HG03565 (cell line): Measurements from ENCODE around the gene PPM1A.

Experiments
- ATAC-seq: cut with Tn5 transposase; IDR thresholded peaks from one replicate; pipeline ENCODE4 v1.9.1; 2021; ENCODE audit warnings: mild to moderate bottlenecking, moderate library complexity; ENCODE audit not compliant: unreplicated experiment

The PPM1A gene

DNA sequence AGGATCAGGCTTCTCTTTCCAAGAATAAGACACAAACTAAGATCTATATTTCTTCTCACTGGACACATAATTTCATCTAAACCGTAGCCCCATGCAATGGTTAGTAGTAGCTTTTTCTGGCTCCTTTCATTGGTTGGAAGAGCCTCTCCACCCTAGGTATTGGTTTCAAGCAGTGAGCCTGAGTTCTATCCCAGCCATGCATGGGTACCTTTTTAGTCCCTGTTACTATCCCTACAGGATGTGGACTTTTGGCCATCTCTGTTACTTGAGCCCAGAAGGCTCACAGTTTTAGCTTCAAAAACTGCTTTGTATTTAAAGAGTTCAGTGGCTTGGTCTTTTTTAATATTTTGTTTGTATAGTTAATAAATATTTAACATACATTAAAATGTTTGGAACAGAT, 16.1 kb downstream of the PPM1A start:
- no peak for ATAC-seq

DNA sequence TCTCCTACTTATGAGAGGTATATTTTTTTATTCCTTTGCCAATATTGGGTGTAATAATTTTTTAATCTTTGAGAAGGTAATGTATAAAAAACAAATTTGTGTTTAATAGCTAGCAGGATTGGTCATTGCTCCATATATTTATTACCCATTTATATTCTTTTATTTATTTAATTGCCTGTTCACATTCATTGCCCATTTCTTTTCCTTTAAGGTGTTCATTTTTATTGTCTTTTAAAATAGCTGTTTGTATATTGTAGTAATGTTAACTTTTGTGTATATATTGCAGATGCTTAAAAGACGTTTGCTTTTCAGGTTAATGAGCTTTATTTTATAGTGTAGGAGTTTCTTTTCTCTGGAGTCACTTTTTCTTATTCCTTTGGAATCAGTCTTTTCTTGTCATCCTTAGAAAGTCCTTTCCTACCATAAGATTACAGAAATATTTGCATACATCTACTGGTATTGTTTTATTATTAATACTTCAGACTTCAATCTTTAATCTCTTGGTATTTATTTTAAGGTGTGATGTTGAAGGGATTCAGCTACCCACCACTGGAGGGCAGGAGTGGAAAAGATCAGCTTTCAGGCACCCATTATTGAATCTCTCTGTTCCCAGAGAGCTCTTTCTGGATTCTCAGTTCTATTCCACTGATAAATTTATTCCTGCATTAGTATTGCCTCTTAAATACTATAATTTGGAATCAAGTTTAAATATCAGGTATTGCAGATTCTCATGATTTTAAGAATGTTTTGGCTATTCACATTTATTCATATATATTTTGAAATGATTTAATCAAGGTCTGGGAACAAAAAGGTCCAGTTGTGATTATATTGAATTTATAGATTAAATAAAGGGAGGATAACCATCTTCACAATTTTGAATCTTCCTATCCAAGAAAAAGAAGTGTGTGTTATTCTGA, 17.3 kb downstream of the PPM1A start:
- no peak for ATAC-seq

DNA sequence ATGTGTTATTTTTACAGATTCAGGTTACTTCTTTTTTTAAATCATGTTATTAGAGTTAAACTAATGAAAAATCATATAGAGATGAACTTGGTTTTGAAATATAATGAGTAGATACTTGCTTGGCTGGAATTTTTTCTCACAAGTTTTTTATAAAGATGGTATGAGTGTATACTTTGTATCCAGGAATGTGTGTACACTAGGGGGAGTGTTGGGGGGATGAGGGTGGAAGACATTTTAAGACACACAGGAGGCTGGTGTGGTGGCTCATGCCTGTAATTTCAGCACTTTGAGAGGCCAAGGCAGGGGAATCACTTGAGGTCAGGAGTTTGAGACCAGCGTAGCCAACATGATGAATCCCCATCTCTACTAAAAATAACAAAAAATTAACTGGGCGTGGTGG, 23.2 kb downstream of the PPM1A start:
- ATAC-seq, result no peak

DNA sequence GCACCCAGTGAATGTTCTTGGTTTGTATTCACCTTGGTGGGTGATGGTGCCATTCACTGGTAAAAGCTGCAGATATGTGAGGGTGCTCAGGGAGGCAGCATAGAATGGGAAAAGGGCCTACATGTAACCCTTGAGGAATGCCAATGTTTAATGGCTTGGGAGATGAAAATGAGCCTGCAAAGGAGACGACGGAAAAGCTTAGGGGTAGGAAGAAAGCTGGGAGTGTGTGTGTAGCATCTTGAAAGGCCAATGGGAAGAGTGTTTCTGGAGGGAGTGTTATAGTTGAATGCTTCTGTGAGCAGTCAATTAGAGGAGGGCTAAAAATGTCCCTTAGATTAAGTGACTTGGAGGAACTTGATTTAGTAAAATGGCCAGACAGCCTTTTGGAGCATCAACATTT, 24.9 kb downstream of the PPM1A start:
- no peak for ATAC-seq

DNA sequence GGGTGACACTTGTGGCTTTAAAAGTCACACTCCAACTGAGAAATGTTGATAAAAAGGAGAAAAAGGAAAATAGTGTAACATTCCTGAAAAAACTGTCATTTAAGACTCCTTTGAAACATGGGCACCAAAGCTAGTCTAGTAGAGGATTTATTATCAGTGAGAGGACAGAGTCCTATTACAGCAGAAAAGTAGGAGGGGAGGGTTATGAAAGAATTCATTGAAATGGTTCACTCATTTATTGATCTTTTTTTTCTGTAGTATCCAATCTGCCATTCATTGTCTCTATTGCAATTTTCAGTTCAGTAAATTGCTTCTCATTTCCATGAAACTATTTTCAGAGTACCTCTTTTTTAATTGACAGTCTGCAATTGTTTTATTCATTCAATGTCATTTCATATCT, 25.4 kb downstream of the PPM1A start:
- ATAC-seq, result no peak

DNA sequence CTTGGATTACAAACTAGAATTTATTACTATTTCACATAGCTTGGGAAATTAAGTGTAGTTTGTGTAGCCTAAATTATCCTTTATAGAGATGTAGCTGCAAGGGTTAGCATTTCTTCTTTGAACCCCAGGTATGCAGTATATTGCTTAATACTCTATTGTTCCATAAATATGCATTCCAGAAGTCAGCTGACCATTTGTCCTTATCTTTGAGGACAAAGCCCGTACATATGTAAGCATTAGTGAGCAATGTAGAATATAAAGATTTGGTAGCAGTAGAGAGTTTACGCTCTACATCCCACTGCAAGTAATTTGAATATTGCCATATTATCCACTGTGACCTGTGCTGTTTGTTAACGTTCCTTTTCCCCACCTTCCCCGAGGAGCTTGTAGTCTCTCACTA, 26.9 kb downstream of the PPM1A start:
- ATAC-seq, result no peak

DNA sequence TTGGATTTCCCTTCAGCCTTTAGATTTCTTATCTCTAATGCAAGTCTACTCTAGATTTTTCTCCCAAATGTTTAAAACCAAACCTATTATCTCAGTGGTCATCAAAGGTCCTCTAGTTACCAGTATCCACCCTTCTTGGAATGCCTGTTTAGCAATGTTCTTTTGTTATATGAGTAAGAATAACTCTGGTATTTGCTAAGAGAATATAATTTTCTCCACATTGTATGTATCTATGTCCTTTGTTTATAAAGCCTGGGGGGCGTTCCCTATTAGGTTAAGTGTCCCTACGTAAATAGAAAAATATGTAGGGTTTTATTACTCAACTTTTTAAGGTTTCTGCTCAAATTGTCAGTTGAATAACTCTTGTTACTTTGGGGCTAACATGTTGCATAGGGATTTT, 27.3 kb downstream of the PPM1A start:
- no peak for ATAC-seq

DNA sequence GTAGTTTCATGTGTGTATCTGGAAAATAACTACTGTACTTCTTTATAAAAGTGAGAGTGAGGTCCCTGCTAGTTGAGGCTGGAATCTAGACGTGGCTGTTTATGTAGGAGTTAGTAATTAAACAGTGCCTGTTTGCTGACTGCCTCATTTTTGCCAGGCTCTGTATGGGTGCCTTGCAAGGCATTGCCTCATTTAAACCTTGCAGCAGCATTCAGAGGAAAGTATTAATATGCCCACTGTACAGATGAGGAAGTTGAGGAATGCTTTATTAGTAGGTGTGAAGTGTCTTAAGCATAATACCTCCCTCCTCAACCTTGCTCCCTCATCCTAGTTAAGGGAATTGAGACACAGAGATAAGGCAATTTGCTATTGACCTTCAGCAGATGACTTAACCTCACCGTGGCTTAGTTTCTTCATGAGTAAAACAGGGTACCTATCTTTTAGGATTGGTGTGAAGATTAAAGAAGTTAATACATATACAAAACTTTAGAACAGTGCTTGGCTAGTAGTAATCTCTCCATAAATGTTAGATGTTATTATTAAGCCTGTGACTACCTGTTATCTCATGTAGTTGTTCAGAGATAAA, 28.7 kb downstream of the PPM1A start:
- ATAC-seq, result no peak

DNA sequence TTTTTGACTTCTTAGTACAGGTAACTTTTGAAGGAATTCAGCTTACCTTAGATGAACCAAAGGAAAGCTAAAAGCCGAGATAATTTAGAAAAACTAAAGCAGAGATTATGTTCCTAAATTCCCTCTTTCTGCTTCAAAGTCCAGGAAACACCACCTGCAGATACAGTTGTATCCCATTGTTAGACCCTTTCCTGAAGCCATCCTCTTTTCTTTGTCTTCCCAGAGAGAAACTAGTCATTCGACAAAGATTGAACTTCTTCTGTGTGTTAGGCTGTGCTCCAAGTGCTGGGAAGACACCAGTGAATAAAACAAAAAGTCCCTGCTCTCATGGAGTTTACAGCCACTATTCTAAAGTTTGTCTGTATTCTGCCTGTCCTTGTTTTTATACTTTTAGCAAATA, 29.3 kb downstream of the PPM1A start:
- no peak for ATAC-seq

DNA sequence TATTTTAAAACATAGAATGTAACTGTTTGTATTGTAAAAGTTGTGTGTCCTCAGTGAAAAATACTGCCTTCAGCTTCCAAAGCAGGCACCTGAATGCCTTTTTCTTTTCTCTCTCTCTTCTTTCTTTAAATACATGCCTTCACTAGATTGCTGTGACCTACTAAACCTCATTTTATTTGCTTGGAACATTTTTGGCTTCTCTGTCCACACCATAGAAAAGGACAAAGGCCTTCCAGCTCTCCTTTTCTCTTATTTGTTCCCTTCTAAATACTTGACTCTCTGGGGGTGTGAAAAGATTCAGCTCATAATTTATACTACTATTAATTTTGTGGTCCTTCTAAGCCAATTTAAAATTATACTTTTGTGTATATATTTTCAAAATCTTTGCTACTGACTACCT, 38.4 kb downstream of the PPM1A start:
- ATAC-seq, result no peak

DNA sequence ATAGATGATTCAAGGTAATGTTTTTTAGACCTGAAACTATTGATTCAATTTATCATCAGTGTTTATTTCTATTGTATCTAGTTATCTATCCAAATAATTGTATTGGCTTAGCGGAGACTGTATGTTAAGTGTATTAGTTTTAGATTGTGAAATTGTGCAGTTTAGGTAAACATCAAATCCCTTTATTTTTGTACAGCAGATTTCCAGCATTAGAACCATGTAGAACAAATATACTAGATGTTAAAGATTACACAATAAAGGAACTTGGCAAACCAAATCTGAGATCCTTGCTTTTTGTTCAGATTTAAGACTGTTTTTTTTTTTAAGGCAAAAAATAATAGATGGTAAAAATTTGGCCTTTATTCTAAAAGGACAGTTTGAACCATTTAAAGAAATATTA, 39.3 kb downstream of the PPM1A start:
- ATAC-seq, result no peak

DNA sequence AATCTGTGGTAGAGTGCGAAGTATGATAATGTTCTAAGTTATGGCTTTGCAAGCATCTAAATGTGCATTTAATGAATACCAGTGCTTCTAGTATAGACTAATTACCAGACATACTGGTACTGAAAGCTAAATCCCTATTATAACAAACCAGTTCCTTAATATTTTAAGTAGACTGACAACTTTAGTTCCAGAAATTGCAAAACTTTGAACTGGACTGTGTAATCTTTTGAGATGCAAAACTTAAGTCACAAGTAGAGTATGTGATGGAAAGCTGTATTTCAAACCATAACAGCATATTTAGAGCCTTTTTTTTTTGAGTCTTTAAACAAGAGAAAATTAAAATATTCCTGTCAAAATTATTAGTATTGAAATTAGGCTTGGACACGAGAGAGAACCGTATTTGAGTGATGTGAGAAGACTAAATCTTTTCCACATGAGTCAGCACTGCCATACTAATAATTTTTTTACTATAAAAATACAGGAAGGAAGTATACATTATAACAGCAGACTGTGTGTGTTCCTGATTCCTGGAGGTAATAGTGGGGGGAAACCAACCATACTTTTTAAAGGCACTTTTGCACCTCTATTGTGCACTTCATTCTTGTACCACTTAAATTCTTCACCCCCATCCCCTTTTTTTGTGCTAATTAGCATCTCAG, 45.5 kb downstream of the PPM1A start:
- no peak for ATAC-seq

DNA sequence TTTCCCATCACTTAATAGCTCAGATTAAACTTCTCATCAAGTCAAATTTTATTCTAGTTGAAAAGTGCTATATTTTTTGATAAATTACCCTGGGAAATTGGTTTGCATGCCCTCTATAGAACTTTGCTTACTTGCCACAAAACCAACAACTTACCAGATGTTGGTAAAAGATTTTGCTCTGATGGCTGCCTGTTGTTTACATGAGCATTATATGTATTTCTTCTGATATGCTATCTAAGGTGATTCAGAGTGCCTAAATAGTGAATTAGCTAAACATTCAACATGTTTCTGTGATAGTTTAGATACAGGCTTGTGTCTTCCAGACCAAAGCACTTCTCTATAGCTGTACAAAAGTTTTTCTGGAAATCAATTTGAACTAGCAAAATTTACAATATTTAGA, 51.0 kb downstream of the PPM1A start:
- ATAC-seq, result no peak

DNA sequence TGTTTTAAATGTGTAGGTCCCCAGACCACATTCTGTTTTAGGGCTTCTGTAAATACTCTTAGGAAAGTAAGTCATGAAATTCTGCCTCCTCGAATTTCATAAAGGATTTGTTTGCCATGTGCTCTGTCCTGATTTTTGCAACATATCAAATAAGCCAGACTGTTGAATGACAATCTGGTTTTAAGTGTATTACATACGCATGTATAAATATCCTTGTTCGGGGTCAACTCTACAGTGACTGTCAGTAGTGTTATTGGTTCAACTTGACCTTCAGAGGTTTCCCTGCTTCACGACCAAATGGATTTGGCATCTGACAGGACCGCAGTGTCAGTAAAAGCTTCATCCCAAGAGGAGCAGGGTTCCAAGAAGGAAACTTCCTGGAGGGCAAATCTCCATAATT, 52.7 kb downstream of the PPM1A start:
- ATAC-seq, result no peak

DNA sequence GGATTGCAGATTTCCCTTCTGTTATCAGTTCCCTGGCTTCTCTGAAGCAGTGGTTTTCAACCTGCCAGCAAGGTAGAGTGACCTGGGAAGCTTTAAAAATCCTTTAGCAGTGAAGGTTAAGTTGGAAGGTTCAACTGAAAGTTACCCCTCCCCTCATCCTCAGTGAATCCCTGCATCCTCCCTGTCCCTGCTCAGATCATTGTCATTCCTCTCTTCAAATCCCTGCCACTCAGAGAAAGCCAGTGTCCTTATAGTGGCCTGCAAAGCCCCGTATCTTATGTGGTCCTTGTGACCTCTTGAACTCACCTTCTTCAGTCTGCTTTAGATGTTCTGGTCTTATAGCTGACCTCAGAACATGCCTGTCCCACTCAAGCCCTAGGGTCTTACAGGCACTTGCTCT, 53.6 kb downstream of the PPM1A start:
- no peak for ATAC-seq

DNA sequence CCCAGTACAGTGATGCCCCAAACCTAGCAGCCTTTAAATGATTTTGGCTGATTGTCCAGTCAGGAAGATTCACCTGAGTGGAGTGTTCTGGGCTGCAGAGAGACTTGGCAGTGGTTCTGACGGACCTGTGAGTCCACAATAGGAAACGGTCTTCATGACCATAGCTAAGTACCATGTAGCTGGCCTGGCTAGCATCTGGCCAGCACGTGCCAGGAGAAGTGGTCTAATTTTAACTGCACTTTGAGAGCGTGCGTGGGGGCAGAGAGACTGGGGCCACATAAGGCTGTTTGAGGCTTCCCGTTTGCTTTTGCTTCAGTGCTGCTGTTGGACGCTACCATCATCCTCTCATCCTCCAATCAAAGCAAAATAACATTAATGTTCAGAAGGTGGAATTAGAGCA, 54.7 kb downstream of the PPM1A start:
- ATAC-seq, result no peak

DNA sequence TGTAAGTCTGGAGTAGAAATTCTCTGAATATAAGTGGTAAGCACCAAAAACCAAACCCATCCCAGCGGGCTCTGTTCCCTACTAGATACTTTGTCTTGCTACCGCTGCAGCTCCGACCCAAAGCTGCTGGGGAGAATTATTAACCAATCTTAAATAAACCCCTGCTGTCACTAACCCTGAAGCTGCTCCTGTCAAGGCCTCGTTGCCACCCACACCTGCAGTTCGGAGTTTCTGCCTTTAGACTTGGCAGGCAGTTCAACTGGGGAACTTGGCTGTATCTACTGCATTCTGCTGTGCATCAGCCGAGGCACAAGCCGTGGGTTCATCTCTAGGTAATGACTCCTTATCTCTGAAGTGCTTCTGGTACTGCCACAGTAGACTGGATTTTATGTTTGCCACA, 55.5 kb downstream of the PPM1A start:
- no peak for ATAC-seq

DNA sequence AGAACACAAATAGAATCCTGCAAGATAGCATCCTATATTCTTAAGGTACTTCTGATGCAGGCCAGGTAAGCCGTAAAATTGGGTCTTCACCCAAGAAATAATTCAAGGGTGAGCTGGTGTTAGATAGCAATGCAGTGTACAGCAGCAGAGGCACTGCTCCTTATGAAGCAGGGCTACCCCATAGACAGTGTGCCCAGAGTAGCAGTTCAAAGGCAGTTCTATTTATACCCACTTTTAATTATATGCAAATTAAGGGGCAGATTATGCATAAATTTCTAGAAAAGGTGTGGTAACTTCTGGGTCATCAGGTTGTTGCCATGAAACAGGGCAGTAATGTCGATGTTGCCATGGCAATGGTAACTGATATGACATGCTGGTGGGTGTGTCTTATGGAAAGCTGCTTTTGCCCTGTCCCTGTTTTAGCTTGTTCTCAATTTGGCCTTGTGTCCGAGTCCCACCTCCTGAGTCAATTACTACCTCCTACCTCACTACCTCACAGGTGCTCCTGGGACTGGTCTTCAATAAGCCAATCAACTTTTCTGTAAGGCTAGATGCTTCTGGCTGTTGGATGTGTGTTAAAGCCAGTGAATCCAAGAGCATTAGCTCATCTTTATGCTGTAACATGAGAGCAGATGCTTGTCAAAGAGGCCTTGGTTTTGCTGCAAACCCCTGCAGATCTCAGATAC, 61.0 kb downstream of the PPM1A start:
- no peak for ATAC-seq

DNA sequence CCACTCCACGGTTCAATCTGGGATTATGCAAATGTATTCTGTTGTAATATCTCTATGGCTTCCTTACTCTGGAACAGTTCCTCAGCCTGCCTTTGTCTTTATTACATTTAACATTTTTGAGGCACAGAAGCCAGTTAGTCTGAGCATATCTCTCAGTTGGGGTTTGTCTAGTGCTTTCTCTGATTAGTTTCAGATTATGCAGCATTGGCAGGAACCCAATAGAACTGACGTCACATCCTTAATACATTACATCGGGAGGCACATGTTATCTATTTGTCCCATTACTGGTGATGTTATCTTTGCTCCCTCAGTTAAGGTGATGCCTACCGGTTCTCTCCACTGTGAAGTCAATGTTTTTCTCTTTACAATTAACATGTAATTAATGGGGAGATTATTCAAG, 62.4 kb downstream of the PPM1A start:
- no peak for ATAC-seq

DNA sequence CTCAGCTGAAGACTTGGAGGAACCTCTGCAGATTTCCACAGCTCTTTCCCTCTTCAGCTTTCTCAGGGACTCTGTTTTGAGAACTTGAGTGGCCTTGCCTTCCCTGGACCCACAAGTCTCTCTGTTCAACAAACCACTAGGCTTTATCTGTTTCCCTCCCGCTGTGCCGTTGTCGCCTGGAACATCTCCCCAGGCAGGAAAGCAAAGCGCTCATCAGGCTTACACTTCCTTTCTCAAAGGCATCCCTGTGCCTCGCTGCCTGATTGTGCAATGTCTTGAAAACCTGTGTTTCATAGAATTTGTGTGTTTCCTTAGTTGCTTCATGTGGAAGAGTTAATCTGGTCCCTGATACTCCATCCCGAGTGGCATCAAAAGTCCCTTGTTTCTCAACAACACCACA, 64.1 kb downstream of the PPM1A start:
- ATAC-seq, result no peak

DNA sequence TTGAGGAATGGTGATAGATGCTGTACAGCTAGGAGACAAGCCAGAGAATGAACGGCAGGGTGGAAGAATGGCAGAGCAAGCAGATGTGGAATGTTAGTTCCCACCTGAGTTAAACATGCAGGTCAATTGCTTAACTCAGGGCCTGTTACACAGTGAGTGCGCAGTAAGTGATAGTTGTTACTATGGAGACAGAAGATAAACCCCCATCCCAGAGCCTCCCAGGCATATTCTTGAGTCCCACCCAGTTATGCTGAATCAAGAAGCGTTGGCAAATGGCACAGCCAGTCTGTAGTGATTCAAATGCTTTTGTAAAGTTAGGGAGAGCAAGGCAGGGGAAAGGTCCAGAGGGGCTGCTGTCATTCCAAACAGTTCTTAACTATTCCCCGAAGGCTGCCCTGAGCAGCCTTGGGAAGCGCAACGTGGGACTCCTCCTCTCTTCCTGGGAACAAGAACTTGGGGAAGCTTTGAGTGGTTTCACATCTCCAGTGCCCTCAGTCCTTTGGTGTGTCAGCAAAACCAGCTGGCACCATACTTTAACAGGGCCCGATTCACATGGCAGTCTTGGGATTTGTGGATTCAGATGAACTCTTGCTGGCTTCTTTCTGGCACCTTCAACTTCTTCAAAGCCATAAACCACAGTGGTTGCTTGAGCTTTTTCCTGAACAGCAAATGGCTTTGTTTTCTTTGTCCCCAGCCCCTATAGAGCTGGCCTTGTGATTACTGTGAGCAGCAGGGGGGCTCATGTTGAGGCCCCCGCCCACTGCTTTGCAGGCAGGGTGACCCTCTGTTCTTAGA, 66.4 kb downstream of the PPM1A start:
- ATAC-seq, result no peak
